HEK293 (cell line): ENCODE measurements around the gene GLDC.

Experiments used
- PATZ1 ChIP-seq: fragments of 450-650 bp; formaldehyde crosslinking; IDR thresholded peaks from 2 replicates; pipeline ENCODE4 v1.5.1; 2016; ENCODE audit warnings: missing biosample characterization, missing genetic modification characterization
- ZBTB48 ChIP-seq: fragments of 450-650 bp; formaldehyde crosslinking; IDR thresholded peaks from 2 replicates; pipeline ENCODE4 v1.5.1; 2016; ENCODE audit warnings: missing biosample characterization, missing genetic modification characterization
- ZFP69B ChIP-seq: fragments of 450-650 bp; formaldehyde crosslinking; IDR thresholded peaks from 2 replicates; pipeline ENCODE4 v1.5.1; 2016; ENCODE audit warnings: missing biosample characterization, missing genetic modification characterization
- ZNF114 ChIP-seq: fragments of 450-650 bp; formaldehyde crosslinking; IDR thresholded peaks from 2 replicates; pipeline ENCODE4 v1.5.0; 2017; ENCODE audit warnings: missing biosample characterization, missing genetic modification characterization
- ZNF362 ChIP-seq: fragments of 450-650 bp; formaldehyde crosslinking; IDR thresholded peaks from 2 replicates; pipeline ENCODE4 v1.5.1; 2016; ENCODE audit warnings: missing biosample characterization, missing genetic modification characterization
- ZNF677 ChIP-seq: fragments of 450-650 bp; IDR thresholded peaks from 2 replicates; pipeline ENCODE4 v1.5.0; 2018; ENCODE audit warnings: missing biosample characterization, mild to moderate bottlenecking, missing genetic modification characterization, moderate library complexity
- ZNF830 ChIP-seq: fragments of 450-650 bp; IDR thresholded peaks from 2 replicates; pipeline ENCODE4 v1.5.0; 2018; ENCODE audit warnings: missing biosample characterization, missing genetic modification characterization, low read depth, mild to moderate bottlenecking, moderate library complexity
- TF ChIP-seq, protein P1 (sequence below): fragments of 450-650 bp; formaldehyde crosslinking; IDR thresholded peaks from 2 replicates; pipeline ENCODE4 v1.5.1; 2017; ENCODE audit warnings: missing biosample characterization, missing genetic modification characterization
- TF ChIP-seq, protein P2 (sequence below): fragments of 450-650 bp; formaldehyde crosslinking; IDR thresholded peaks from 2 replicates; pipeline ENCODE4 v1.5.1; 2016; ENCODE audit warnings: missing biosample characterization, missing genetic modification characterization
- TF ChIP-seq, protein P3 (sequence below): fragments of 450-650 bp; formaldehyde crosslinking; IDR thresholded peaks from 2 replicates; pipeline ENCODE4 v1.5.1; 2016; ENCODE audit warnings: missing biosample characterization, missing genetic modification characterization
- TF ChIP-seq, protein P4 (sequence below): fragments of 450-650 bp; formaldehyde crosslinking; IDR thresholded peaks from 2 replicates; pipeline ENCODE4 v1.5.1; 2016; ENCODE audit warnings: missing biosample characterization, missing genetic modification characterization

- TF ChIP-seq ZNF830: no peak
- TF ChIP-seq, protein P1, sequence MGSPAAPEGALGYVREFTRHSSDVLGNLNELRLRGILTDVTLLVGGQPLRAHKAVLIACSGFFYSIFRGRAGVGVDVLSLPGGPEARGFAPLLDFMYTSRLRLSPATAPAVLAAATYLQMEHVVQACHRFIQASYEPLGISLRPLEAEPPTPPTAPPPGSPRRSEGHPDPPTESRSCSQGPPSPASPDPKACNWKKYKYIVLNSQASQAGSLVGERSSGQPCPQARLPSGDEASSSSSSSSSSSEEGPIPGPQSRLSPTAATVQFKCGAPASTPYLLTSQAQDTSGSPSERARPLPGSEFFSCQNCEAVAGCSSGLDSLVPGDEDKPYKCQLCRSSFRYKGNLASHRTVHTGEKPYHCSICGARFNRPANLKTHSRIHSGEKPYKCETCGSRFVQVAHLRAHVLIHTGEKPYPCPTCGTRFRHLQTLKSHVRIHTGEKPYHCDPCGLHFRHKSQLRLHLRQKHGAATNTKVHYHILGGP (tag by site-specific recombination): no peak
- TF ChIP-seq, protein P2, sequence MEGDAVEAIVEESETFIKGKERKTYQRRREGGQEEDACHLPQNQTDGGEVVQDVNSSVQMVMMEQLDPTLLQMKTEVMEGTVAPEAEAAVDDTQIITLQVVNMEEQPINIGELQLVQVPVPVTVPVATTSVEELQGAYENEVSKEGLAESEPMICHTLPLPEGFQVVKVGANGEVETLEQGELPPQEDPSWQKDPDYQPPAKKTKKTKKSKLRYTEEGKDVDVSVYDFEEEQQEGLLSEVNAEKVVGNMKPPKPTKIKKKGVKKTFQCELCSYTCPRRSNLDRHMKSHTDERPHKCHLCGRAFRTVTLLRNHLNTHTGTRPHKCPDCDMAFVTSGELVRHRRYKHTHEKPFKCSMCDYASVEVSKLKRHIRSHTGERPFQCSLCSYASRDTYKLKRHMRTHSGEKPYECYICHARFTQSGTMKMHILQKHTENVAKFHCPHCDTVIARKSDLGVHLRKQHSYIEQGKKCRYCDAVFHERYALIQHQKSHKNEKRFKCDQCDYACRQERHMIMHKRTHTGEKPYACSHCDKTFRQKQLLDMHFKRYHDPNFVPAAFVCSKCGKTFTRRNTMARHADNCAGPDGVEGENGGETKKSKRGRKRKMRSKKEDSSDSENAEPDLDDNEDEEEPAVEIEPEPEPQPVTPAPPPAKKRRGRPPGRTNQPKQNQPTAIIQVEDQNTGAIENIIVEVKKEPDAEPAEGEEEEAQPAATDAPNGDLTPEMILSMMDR (tag by site-specific recombination): no peak
- no peak for TF ChIP-seq PATZ1
- no peak for TF ChIP-seq ZFP69B (tag by site-specific recombination)
- TF ChIP-seq, protein P3, sequence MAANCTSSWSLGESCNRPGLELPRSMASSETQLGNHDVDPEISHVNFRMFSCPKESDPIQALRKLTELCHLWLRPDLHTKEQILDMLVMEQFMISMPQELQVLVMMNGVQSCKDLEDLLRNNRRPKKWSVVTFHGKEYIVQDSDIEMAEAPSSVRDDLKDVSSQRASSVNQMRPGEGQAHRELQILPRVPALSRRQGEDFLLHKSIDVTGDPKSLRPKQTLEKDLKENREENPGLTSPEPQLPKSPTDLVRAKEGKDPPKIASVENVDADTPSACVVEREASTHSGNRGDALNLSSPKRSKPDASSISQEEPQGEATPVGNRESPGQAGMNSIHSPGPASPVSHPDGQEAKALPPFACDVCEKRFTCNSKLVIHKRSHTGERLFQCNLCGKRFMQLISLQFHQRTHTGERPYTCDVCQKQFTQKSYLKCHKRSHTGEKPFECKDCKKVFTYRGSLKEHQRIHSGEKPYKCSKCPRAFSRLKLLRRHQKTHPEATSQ (tag by site-specific recombination): no peak
- TF ChIP-seq, protein P4, sequence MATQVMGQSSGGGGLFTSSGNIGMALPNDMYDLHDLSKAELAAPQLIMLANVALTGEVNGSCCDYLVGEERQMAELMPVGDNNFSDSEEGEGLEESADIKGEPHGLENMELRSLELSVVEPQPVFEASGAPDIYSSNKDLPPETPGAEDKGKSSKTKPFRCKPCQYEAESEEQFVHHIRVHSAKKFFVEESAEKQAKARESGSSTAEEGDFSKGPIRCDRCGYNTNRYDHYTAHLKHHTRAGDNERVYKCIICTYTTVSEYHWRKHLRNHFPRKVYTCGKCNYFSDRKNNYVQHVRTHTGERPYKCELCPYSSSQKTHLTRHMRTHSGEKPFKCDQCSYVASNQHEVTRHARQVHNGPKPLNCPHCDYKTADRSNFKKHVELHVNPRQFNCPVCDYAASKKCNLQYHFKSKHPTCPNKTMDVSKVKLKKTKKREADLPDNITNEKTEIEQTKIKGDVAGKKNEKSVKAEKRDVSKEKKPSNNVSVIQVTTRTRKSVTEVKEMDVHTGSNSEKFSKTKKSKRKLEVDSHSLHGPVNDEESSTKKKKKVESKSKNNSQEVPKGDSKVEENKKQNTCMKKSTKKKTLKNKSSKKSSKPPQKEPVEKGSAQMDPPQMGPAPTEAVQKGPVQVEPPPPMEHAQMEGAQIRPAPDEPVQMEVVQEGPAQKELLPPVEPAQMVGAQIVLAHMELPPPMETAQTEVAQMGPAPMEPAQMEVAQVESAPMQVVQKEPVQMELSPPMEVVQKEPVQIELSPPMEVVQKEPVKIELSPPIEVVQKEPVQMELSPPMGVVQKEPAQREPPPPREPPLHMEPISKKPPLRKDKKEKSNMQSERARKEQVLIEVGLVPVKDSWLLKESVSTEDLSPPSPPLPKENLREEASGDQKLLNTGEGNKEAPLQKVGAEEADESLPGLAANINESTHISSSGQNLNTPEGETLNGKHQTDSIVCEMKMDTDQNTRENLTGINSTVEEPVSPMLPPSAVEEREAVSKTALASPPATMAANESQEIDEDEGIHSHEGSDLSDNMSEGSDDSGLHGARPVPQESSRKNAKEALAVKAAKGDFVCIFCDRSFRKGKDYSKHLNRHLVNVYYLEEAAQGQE (tag by site-specific recombination): no peak
- TF ChIP-seq ZNF114 (tag by site-specific recombination): no peak
- no peak for TF ChIP-seq ZBTB48
- no peak for TF ChIP-seq ZNF362 (tag by site-specific recombination)
- TF ChIP-seq ZNF677: no peak
Observed at GRCh38 chr9:6490863-6491262, 154.7 kb downstream of the GLDC start.
